ES-I3 (cell line): ENCODE results near the gene WBP1L.

ENCODE experiments used
- H3K36me3 ChIP-seq: 2 replicates; pipeline ENCODE4 v1.6.1; 2013; ENCODE audit warnings: mild to moderate bottlenecking, low read length, control low read depth, moderate library complexity; ENCODE audit not compliant: insufficient read depth
- H3K4me1 ChIP-seq: 2 replicates; pipeline ENCODE4 v1.6.1; 2013; ENCODE audit warnings: mild to moderate bottlenecking, control low read depth, low read length; ENCODE audit not compliant: insufficient read depth
- H3K9ac ChIP-seq: 2 replicates; pipeline ENCODE4 v1.6.1; 2013; ENCODE audit warnings: low read depth, mild to moderate bottlenecking, low read length, moderate library complexity
- H3K9me3 ChIP-seq: 2 replicates; pipeline ENCODE4 v1.6.1; 2013; ENCODE audit warnings: mild to moderate bottlenecking, low read length, moderate library complexity; ENCODE audit not compliant: control insufficient read depth, insufficient read depth

Gene WBP1L

DNA sequence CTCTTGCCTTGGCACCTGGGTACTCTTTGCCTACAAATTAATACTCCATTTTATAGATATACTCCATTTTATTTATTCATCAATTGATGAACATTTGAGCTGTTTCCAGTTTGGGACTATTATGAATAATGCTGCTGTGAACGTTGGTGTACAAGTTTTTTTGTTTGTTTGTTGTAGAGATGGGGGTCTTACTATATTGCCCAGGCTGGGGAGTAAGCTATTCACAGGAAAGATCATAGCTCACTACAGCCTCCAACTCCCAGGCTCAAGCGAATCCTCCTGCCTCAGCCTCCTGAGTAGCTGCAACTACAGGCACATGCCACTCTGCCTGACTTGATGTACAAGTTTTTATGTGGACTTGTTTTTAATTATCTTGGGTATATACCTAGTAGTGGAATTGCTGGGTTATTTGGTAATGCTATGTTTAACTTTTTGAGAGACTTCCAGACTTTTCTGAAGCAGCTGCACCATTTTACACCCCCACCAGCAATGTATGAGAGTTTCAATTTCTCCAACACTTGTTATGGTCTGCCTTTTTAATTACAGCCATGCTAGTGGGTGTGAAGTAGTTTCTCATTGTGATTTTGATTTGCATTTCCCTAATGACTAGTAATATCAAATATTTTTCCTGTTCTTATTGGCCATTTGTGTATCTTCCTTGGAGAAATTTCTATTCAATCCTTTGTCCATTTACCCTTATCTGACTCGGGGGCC, 15.9 kb downstream of the WBP1L start:
- H3K36me3 ChIP-seq: 0 out of 2 replicates have a peak, but pooled peaks cover 2% of the 10 kb centered on the region

DNA sequence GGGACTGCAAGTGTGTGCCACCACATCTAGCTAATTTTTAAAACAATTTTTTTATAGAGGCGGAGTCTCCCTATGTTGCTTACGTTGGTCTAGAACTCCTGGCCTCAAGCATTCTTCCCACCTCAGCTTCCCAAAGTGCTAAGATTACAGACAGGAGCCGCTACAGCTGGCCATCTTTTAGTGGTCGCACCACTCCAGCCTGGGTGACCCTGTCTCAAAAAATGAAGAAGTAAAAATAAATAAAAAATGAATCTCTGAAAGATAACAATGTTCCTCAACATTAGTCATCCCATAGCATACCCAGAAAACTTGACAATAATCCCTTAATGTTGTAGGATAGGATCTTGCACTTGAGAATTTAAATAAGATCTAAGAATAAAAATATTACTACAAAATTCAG, 18.2 kb downstream of the WBP1L start:
- no peak overlapping the region for H3K9ac ChIP-seq
- 0 out of 2 replicates have a peak, but pooled peaks cover 2% of the 10 kb centered on the region for H3K36me3 ChIP-seq
- H3K9me3 ChIP-seq: no peaks in the 10 kb centered on the region
- no peaks in the 10 kb centered on the region; the same call in 1 of the 2 replicates for H3K4me1 ChIP-seq

More for the DNA sequence above, 15.9 kb downstream of the WBP1L start:
- Histone ChIP-seq H3K9me3 (no peaks in the 10 kb centered on the region), H3K9ac (no peak overlapping the region), H3K4me1 (no peaks in the 10 kb centered on the region; the same call in 1 of the 2 replicates)

GRCh38 chr10:102762401-102763015, 18.8 kb downstream of the WBP1L start:
- no peak overlapping the region for H3K9ac ChIP-seq
- H3K4me1 ChIP-seq: no peaks in the 10 kb centered on the region; the same call in 1 of the 2 replicates
- no peaks in the 10 kb centered on the region for H3K9me3 ChIP-seq
- H3K36me3 ChIP-seq: 0 out of 2 replicates have a peak, but pooled peaks cover 2% of the 10 kb centered on the region

DNA sequence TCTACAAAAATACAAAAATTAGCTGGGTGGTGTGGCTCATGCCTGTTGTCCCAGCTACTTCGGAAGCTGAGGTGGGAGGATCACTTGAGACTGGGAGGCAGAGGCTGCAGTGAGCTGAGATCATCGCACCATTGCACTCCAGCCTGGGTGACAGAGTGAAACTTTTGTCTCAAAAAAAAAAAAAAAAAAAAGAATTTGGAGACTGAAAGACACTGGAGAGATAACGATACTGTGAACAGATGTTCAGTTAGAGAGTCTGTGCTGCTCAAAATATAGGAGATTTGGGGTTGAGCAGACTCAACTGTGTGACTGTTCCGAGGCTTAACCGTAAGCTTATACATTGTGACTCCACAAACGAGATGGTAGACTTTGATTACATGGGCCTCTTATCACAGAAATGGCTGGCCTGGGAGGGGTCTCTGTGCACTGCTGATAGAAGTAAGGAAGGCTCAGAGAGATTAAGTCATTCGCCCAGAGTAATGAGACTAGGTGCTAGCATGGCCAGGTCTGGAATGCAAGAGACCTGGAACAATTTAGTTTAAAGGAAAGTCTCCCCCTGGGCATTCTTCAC, 19.4 kb downstream of the WBP1L start:
- H3K36me3 ChIP-seq: 0 out of 2 replicates have a peak, but pooled peaks cover 2% of the 10 kb centered on the region
- H3K4me1 ChIP-seq: no peaks in the 10 kb centered on the region; the same call in 1 of the 2 replicates
- H3K9ac ChIP-seq: no peak overlapping the region
- no peaks in the 10 kb centered on the region for H3K9me3 ChIP-seq

DNA sequence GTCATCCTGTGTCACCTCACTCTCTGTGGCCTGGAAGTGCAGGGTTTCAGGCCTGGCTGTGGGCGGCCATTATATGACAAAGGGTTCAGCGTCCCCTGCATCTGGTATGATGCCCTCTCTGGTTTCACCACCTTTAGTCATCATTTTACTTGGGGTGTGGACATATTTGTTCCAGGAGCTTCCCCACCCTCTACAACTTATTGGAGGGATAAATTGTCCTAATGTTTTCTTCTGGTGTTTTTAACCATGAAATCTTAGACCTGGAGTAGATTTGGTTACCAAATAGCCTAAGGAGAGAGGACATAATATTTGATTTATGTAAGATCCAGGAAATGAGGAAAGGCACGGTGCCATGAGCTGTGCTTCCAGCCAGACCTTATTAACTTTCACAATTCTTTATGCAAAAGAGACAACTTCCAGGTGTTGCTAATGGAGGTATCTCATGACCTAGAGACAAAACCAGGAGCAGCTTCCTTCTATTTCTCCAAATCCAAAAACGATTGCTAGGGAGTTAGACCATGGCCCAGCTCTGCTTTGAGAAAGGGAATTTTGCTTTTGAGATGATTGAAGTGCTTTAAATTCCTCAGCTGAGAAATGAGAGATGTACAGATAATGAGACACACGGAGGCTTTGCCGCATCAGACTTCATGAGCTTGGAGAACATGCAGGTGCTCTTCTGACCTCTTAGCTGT, 20.9 kb downstream of the WBP1L start:
- Histone ChIP-seq H3K36me3 (0 out of 2 replicates have a peak, but pooled peaks cover 2% of the 10 kb centered on the region), H3K9ac (no peak overlapping the region), H3K4me1 (no peaks in the 10 kb centered on the region), H3K9me3 (no peaks in the 10 kb centered on the region)

- Histone ChIP-seq H3K9me3 (no peaks in the 10 kb centered on the region), H3K4me1 (no peaks in the 10 kb centered on the region), H3K36me3 (0 out of 2 replicates have a peak, but pooled peaks cover 2% of the 10 kb centered on the region), H3K9ac (no peak overlapping the region)
These were observed 21.6 kb downstream of the WBP1L start for GRCh38 chr10:102765336-102765735.

GRCh38 chr10:102767428-102768160, 23.8 kb downstream of the WBP1L start:
- H3K9ac ChIP-seq: no peak overlapping the region
- H3K4me1 ChIP-seq: no peaks in the 10 kb centered on the region
- H3K9me3 ChIP-seq: no peaks in the 10 kb centered on the region
- 0 out of 2 replicates have a peak, but pooled peaks cover 6% of the 10 kb centered on the region for H3K36me3 ChIP-seq

DNA sequence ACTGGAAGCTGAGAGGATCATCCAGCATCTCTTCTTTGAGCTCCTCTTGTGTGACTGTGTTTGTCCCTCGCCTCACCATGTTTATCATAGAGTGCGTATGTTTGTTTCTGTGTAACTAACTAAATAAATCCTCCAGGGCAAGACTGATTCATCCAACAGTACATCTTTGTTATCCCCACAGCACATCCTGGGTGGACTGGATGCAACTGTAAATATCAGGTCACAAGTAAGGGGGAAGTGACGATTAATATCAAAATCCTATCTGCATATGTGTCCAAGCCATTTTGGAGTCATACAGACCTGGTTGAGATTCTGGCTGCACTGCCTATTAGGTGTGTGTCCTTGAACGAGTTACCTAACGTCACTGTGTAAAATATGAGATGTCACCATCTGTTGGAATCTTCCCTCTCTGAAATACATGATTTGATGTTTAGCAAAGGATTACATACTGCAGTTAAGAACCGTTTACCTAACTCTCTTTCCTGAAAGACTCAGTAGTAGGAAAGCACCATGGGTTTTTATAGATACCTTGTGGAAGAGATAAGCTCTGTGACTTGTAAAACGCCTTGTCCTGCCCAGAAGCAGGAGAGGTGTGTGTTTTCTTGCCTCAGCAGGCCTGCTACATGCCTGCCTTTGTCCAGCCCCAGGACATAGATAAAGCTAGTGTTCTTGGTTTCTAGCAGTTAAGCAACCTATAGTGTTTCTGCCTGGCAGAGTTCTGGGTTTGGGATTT, 25.8 kb downstream of the WBP1L start:
- Histone ChIP-seq H3K9ac (no peak overlapping the region), H3K4me1 (no peaks in the 10 kb centered on the region), H3K36me3 (0 out of 2 replicates have a peak, but pooled peaks cover 4% of the 10 kb centered on the region), H3K9me3 (no peaks in the 10 kb centered on the region)

DNA sequence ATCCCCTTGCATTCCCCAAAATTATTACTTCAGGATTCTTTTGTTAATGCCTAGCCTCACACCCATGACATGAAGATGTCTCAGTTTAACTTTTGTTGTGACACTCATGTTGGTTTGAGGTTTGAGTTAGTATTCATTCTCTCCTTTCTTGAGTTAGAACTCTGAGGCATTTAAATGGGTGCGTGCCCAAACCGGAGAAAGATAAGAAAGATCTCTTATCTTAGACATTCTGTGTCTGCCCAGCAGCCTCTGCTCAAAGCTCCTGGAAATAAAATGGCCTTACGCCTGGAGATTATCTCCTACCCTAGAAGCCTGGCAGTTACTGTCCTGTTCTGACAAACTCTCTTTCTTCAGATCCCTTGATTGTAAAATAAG, 26.3 kb downstream of the WBP1L start:
- 0 out of 2 replicates have a peak, but pooled peaks cover 4% of the 10 kb centered on the region for H3K36me3 ChIP-seq
- H3K9ac ChIP-seq: no peak overlapping the region
- peaks cover under 1% of the 10 kb centered on the region; the same call in 1 of the 2 replicates for H3K4me1 ChIP-seq
- H3K9me3 ChIP-seq: no peaks in the 10 kb centered on the region

DNA sequence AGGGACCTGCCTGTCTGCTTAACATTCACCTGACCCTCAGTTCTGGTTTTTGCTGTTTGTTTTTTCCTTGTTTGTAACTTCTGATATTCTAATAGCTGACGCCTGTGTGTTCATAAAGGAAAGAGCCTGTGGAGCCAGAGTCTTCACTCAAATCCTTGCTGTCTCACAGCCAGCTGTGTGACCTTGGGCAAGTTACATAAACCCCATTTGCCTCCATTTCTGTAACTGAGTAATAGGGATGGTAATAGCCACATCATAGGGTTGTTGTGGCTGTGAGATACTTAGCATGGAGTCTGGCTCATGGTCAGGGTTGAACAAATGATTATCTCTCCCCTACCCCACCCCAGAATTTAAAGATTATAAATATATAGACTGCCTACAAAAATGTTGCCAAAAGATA, 27.0 kb downstream of the WBP1L start:
- Histone ChIP-seq H3K4me1 (peaks cover 8% of the 10 kb centered on the region), H3K9me3 (no peaks in the 10 kb centered on the region), H3K9ac (no peak overlapping the region), H3K36me3 (0 out of 2 replicates have a peak, but pooled peaks cover 4% of the 10 kb centered on the region)

GRCh38 chr10:102773320-102773719, 29.6 kb downstream of the WBP1L start:
- Histone ChIP-seq H3K9me3 (no peaks in the 10 kb centered on the region), H3K36me3 (0 out of 2 replicates have a peak, but pooled peaks cover 4% of the 10 kb centered on the region), H3K9ac (no peak overlapping the region), H3K4me1 (peaks cover 31% of the 10 kb centered on the region)

- Histone ChIP-seq H3K4me1 (peaks cover 37% of the 10 kb centered on the region), H3K9ac (no peak overlapping the region)
These were observed 30.2 kb downstream of the WBP1L start for GRCh38 chr10:102773986-102774385.

More at GRCh38 chr10:102773986-102774385, 30.2 kb downstream of the WBP1L start:
- Histone ChIP-seq H3K9me3 (no peaks in the 10 kb centered on the region), H3K36me3 (0 out of 2 replicates have a peak, but pooled peaks cover 4% of the 10 kb centered on the region)
